GM12878 (cell line): ENCODE measurements around the gene NDUFS6. TPM values are rescaled to one million over a fixed set of nuclear protein-coding genes. Genes with fewer than 3 reads are reported as not detected.

Experiments
- ATAC-seq: fragments of 200-7000 bp; cut with Tn5 transposase; 3 replicates; pipeline ENCODE4 v1.9.1; 2020; ENCODE audit warnings: mild to moderate bottlenecking, moderate library complexity
- BruUV-seq: library from RNA; stranded (reverse); fragments of 400-500 nt; replicated peaks from 2 replicates; lab custom pipeline; 2021; lab: Mats Ljungman, UMichigan
- CTCF ChIA-PET: fragments of 300-600 bp; sonication (Branson Sonifier 250); formaldehyde crosslinking; extraction: SDS; loops from one replicate; lab custom pipeline; 2021; ENCODE audit warnings: inconsistent platforms; lab: Yijun Ruan, JAX
- POLR2A ChIA-PET: fragments of 350-600 bp; formaldehyde crosslinking; extraction: SDS; loops from one replicate; lab custom pipeline; 2021; ENCODE audit warnings: inconsistent platforms; lab: Charles Lee
- RAD21 ChIA-PET: fragments of 300-600 bp; sonication (Branson Sonifier 250); formaldehyde crosslinking; loops from one replicate; lab custom pipeline; 2023; ENCODE audit warnings: antibody characterized with exemption; ENCODE audit not compliant: unreplicated experiment; lab: Charles Lee
- SMC1A ChIA-PET: fragments of 300-600 bp; sonication (Branson Sonifier 250); formaldehyde crosslinking; loops from one replicate; lab custom pipeline; 2023; ENCODE audit not compliant: unreplicated experiment, uncharacterized antibody; lab: Charles Lee
- DNase-seq: peaks from one replicate; pipeline ENCODE4 v3.0.0-alpha.2; 2011; ENCODE audit warnings: low read depth, low spot score
- FAIRE-seq: peaks from 3 replicates; lab custom pipeline; 2011; peaks lifted over from hg19 to GRCh38; lab: Jason Lieb, UNC
- H2AFZ ChIP-seq: 2 replicates; pipeline ENCODE4 v1.6.0; 2011; ENCODE audit warnings: low read depth, low read length, control low read depth; ENCODE audit not compliant: control insufficient read depth
- H3K27ac ChIP-seq: 2 replicates; pipeline ENCODE4 v1.5.1; 2011; ENCODE audit warnings: control low read depth; ENCODE audit not compliant: control insufficient read depth, insufficient read depth
- H3K27me3 ChIP-seq, 2 experiments: replicated peaks in 1 of 2; 2 replicates each; pipeline versions ENCODE4 v1.6.0 to v1.6.1; 2011; ENCODE audit warnings: low read length in 1 of 2; ENCODE audit not compliant: control insufficient read depth in 2 of 2, insufficient read depth in 2 of 2
- H3K36me3 ChIP-seq, 2 experiments: 2 replicates each; pipeline ENCODE4 v1.5.1; 2011; ENCODE audit warnings: low read length in 1 of 2; ENCODE audit not compliant: control insufficient read depth in 2 of 2, insufficient read depth in 2 of 2
- H3K4me1 ChIP-seq: 2 replicates; pipeline ENCODE4 v1.6.1; 2011; ENCODE audit warnings: mild to moderate bottlenecking, low read length, moderate library complexity, mixed read lengths; ENCODE audit not compliant: control insufficient read depth, insufficient read depth
- H3K4me2 ChIP-seq: 2 replicates; pipeline ENCODE4 v1.6.0; 2011; ENCODE audit warnings: control low read depth; ENCODE audit not compliant: control insufficient read depth, insufficient read depth
- H3K4me3 ChIP-seq: fragments of 200-600 bp; sonication (generic); 2 replicates; pipeline ENCODE4 v1.5.1; 2016
- H3K79me2 ChIP-seq: 2 replicates; pipeline ENCODE4 v1.6.0; 2011; ENCODE audit warnings: low read length; ENCODE audit not compliant: control insufficient read depth, insufficient read depth
- H3K9ac ChIP-seq: 2 replicates; pipeline ENCODE4 v1.8.0; 2011; ENCODE audit warnings: low read length, control low read depth, mixed read lengths; ENCODE audit not compliant: control insufficient read depth, insufficient read depth
- H3K9me3 ChIP-seq: replicated peaks from 3 replicates; pipeline ENCODE4 v1.5.1; 2011; ENCODE audit warnings: mild to moderate bottlenecking, low read length; ENCODE audit not compliant: control insufficient read depth, insufficient read depth
- H4K20me1 ChIP-seq: 2 replicates; pipeline ENCODE4 v1.6.0; 2011; ENCODE audit not compliant: control insufficient read depth, insufficient read depth
- ETV6 ChIP-seq, 2 experiments: fragments of 450-650 bp in 1 of 2; IDR thresholded peaks in 1 of 2; conservative IDR thresholded peaks in 1 of 2; 2 replicates each; pipeline ENCODE4 v1.6.1; 2014; ENCODE audit warnings: antibody characterized with exemption in 1 of 2, borderline replicate concordance in 1 of 2, low read depth in 1 of 2, mild to moderate bottlenecking in 1 of 2, moderate library complexity in 1 of 2
- NR2C1 ChIP-seq: fragments of 450-650 bp; IDR thresholded peaks from 2 replicates; pipeline ENCODE4 v1.6.1; 2017; ENCODE audit warnings: antibody characterized with exemption, mild to moderate bottlenecking, moderate library complexity
- SRF ChIP-seq, 2 experiments: IDR thresholded peaks; 2 replicates each; pipeline ENCODE4 v1.6.1; 2011; ENCODE audit warnings: low read depth in 2 of 2, low read length in 2 of 2, mild to moderate bottlenecking in 1 of 2, moderate library complexity in 1 of 2
- STAT1 ChIP-seq: fragments of 450-650 bp; conservative IDR thresholded peaks from 2 replicates; pipeline ENCODE4 v1.6.1; 2014; ENCODE audit warnings: antibody characterized with exemption, mild to moderate bottlenecking
- TARDBP ChIP-seq: IDR thresholded peaks from 2 replicates; pipeline ENCODE4 v1.6.1; 2016; ENCODE audit warnings: borderline replicate concordance
- ZNF274 ChIP-seq: IDR thresholded peaks from one replicate; pipeline ENCODE4 v1.8.0; 2011; ENCODE audit not compliant: insufficient read length, insufficient read depth
- WGBS: methylation state at CpG from one replicate; pipeline ENCODE4 v1.1.6; 2016; ENCODE audit warnings: low lambda C conversion rate; ENCODE audit not compliant: insufficient replicate concordance, insufficient coverage; ENCODE audit errors: missing lambda C conversion rate; 5-methylcytosine and 5-hydroxymethylcytosine counted together
- in situ Hi-C: fragments of 300-500 bp; cut with MboI; formaldehyde crosslinking; loops from 9 replicates; pipeline ENCODE4 v1.14.3; 2018; ENCODE audit warnings: mixed read lengths
- intact Hi-C: fragments of 100-400 bp; cut with micrococcal nuclease; formaldehyde crosslinking; loops from one replicate; pipeline ENCODE4 v1.14.2; 2022; ENCODE audit not compliant: unreplicated experiment
- polyA plus RNA-seq, 11 experiments: library from polyadenylated mRNA; depleted of rRNA in 4 of 11; unstranded in 6 of 11; stranded (reverse) in 5 of 11; fragments of >200 nt; fragmentation: Nextera tagmentation in 4 of 11; fragmentation: Illumina TruSeq in 1 of 11; extraction: Ambion mirVana in 4 of 11; extraction: Trizol in 1 of 11; gene quantifications; 1 replicate in 1 of 11; 2 replicates in 10 of 11; pipeline versions ENCODE4 v1.2.1 to v1.2.3, GENCODE V29; 2011 to 2016; ENCODE audit warnings: inconsistent platforms in 2 of 11, missing spikeins in 2 of 11, low read depth in 1 of 11
- total RNA-seq, 4 experiments: library from RNA; depleted of rRNA in 3 of 4; stranded (reverse); fragments of >200 nt in 3 of 4; fragmentation: Illumina TruSeq in 1 of 4; extraction: Trizol in 1 of 4; gene quantifications; 2 replicates each; pipeline versions ENCODE4 v1.2.1 to v1.2.3, GENCODE V29; 2013 to 2021
- TF ChIP-seq, protein P1 (sequence below): fragments of 450-650 bp; IDR thresholded peaks from 2 replicates; pipeline ENCODE4 v1.6.1; 2017; ENCODE audit warnings: low read depth, mild to moderate bottlenecking, moderate library complexity

Gene NDUFS6
- total and polyA plus RNA-seq, 10 of the 15 experiments (the other 5 are each of a cell fraction or from before 2014, with no cell fraction given) = 20.7 to 213 (median 58.3) TPM

DNA sequence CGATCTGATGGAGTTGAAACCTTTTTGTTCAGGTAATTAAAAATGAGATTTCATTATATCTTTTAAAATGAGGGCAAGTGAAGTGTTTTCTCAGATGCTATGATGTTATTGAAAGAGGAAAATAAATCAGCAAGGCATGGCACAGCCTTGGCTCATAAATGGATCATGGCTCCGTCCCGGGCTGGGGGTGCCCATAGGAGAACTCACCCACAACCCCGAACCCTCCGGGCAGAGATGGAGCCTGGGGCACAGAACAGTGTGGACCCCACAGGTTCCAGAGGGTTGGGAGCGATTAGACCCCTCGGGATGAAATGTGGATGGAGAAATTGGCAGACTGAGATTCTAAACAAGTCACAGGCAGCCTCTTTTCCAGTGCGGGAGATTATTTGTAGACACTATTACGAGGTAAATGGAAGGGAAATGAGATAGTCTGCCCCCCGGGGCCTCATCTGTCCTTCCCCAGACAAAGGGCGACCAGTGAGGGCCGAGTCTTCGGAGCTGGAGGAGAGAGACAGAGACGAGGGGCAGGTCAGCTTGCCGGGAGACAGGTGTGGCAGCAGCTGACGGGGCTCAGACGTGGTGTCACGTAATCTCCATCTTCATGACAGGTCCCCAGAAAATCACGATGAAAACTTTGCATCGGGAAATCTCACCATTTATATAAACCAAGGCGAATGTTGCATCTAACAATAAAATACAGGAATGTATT lies 33.7 kb downstream of the NDUFS6 start (continued):
- TF ChIP-seq NR2C1 = no peak
- no peak for TF ChIP-seq STAT1

DNA sequence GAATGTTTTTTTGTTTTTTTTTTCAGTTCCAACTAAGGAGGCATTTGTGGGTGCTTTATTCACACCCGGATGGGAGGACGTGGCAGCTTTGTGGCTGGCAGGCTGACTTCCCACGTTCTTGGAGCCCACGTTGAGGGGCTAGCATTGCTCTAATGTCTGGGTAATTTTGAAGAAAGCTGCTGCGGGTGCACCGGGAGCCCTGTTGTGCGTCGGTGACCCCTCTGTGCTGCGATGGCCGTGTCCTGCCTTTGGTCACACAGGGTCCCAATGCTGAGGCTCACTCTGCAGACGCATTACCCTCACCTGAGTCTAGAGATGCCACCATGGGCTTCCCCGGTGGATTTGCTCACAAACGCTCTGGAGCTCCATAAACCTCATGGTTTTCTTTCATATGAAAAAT lies 34.2 kb downstream of the NDUFS6 start:
- ChIA-PET CTCF (no interaction called here), RAD21 (no interaction called here), SMC1A (no interaction called here)
- no peaks in the 10 kb centered on the region for H3K4me1 ChIP-seq
- H4K20me1 ChIP-seq = no peaks in the 10 kb centered on the region
- intact Hi-C loops = no loop called here
- H3K79me2 ChIP-seq = no peaks in the 10 kb centered on the region
- no peak overlapping the region for H3K4me3 ChIP-seq
- no peak overlapping the region for H3K9ac ChIP-seq
- FAIRE-seq (no peak), DNase-seq (no peak)
- no peak overlapping the region for H3K27ac ChIP-seq
- no peak for TF ChIP-seq ETV6 (conservative IDR thresholded peaks at IDR 0.05 in 1 of 2, IDR thresholded peaks at IDR 0.05 in 1 of 2; ENCODE audit: borderline replicate concordance in 1 of 2, low read depth in 1 of 2)
- TF ChIP-seq TARDBP = no peak
- no peak for TF ChIP-seq SRF (IDR thresholded peaks at IDR 0.05; ENCODE audit: low read depth in 2 of 2, low read length in 2 of 2)
- TF ChIP-seq ZNF274 = no peak
- TF ChIP-seq, protein P1, sequence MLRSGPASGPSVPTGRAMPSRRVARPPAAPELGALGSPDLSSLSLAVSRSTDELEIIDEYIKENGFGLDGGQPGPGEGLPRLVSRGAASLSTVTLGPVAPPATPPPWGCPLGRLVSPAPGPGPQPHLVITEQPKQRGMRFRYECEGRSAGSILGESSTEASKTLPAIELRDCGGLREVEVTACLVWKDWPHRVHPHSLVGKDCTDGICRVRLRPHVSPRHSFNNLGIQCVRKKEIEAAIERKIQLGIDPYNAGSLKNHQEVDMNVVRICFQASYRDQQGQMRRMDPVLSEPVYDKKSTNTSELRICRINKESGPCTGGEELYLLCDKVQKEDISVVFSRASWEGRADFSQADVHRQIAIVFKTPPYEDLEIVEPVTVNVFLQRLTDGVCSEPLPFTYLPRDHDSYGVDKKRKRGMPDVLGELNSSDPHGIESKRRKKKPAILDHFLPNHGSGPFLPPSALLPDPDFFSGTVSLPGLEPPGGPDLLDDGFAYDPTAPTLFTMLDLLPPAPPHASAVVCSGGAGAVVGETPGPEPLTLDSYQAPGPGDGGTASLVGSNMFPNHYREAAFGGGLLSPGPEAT = no peak
- TF ChIP-seq, all 136 proteins: peak for 0
- BruUV-seq = no TSS peak
- Histone ChIP-seq H2AFZ (no peak overlapping the region), H3K36me3 (no peaks in the 10 kb centered on the region), H3K9me3 (no peaks in the 10 kb centered on the region), H3K27me3 (peaks cover 0 to under 1% of the 10 kb centered on the region in 2 experiments; a peak in 2 of 4 replicates), H3K4me2 (no peak overlapping the region)
- 32% methylated on average over 13 of the region's 13 CpGs for WGBS
- in situ Hi-C loops = no loop called here
- ATAC-seq = no peak
- POLR2A ChIA-PET = no interaction called here
